Stimulated activated memory B cell treated with anti-CD40 and anti-IgM and Interleukin-4, amounts not matched to agents 10 μg/mL and 1 μg/mL and 100 μg/mL, for 72 hours (primary cell): ENCODE data around the gene TFF2.

Experiments used
- ATAC-seq: fragments of 150-1000 bp; cut with Tn5 transposase; 2 replicates; pipeline ENCODE4 v1.10.0; 2021
- H3K27ac Mint-ChIP-seq: one replicate; pipeline ENCODE4 v1.8.0; 2022; ENCODE audit warnings: mild to moderate bottlenecking, mixed read lengths
- H3K27me3 Mint-ChIP-seq: one replicate; pipeline ENCODE4 v1.8.0; 2022; ENCODE audit warnings: mixed read lengths
- H3K36me3 Mint-ChIP-seq: one replicate; pipeline ENCODE4 v1.8.0; 2022; ENCODE audit warnings: mixed read lengths
- H3K4me1 Mint-ChIP-seq: one replicate; pipeline ENCODE4 v1.8.0; 2022; ENCODE audit warnings: mixed read lengths
- H3K4me3 Mint-ChIP-seq: one replicate; pipeline ENCODE4 v1.8.0; 2022; ENCODE audit warnings: mild to moderate bottlenecking, moderate library complexity, mixed read lengths
- H3K9me3 Mint-ChIP-seq: one replicate; pipeline ENCODE4 v1.8.0; 2022; ENCODE audit warnings: mixed read lengths

TFF2 gene

DNA sequence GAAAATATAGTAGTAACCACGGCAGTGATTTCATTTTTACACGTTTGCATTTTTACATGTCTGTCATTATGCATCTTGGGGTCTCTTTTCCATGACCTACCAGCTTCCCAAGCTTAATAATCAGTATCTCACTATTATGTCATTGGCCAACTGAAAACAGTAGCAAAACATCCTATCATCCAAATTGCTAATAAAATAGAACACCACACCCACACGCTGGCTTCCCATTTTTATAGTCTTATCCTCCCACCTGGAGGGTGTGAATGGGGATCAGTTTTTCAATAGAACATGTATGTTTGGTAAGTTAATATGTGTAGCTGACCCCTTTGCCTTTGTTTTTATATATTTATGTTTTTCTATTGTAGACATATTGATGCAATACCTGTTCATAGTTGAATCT is 47.4 kb downstream of the TFF2 start:
- no peaks in the 10 kb centered on the region for H3K4me1 Mint-ChIP-seq
- H3K27ac Mint-ChIP-seq = no peak overlapping the region
- no peak for ATAC-seq
- H3K4me3 Mint-ChIP-seq = no peak overlapping the region
- no peaks in the 10 kb centered on the region for H3K36me3 Mint-ChIP-seq
- peaks cover 42% of the 10 kb centered on the region for H3K27me3 Mint-ChIP-seq
- H3K9me3 Mint-ChIP-seq = no peaks in the 10 kb centered on the region

DNA sequence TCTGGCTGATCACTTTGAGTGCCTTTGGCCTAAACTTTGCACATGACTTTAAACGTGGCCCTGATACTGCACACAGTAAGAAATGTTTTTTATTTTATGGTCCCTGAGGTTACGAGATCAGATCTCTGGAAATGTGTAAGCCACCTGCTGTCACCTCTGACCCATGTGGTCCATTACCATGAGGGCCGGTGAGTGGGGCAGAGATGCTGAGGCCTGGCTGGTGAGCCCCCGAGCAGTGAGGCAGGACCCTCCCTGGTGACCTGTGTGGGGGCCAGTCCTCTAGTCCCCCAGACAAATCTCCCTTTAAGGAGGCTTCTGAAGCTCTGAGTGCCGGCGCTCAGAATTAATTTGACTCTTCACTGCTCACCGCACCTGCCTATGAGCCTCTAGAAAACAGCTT is 48.0 kb downstream of the TFF2 start:
- no peak overlapping the region for H3K27ac Mint-ChIP-seq
- H3K9me3 Mint-ChIP-seq = no peaks in the 10 kb centered on the region
- H3K27me3 Mint-ChIP-seq = peaks cover 36% of the 10 kb centered on the region
- no peaks in the 10 kb centered on the region for H3K4me1 Mint-ChIP-seq
- no peak for ATAC-seq
- H3K36me3 Mint-ChIP-seq = no peaks in the 10 kb centered on the region
- no peak overlapping the region for H3K4me3 Mint-ChIP-seq

DNA sequence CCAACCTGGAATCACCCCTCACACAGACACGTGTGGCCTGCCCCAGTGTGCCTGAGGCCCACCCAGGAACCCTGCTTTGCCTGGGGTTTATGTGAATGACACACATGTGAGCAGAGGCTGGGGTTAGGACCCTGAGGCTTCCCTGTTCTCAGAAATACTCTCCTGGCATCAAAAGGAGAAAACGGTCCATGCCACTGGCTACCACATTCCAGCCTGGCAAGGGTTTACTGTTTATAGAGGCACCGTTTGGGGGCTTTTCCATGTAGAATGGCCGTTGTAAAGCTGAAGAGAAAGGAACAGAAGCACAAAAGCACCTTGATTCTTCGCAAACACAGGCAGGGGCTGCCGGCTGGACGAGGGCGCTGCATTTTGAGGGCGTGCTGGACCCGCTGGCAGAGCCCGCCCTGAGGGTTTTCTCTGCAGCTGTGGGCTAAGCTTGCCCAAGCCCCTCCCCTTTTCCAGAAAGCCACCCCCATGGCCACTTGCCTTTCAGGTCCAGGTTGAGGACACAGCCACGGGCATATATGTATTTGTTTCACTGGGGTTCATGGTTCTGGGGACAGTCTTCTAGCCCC is 48.6 kb downstream of the TFF2 start:
- Mint-ChIP-seq H3K9me3 (no peaks in the 10 kb centered on the region), H3K27me3 (peaks cover 30% of the 10 kb centered on the region), H3K4me1 (no peaks in the 10 kb centered on the region)

DNA sequence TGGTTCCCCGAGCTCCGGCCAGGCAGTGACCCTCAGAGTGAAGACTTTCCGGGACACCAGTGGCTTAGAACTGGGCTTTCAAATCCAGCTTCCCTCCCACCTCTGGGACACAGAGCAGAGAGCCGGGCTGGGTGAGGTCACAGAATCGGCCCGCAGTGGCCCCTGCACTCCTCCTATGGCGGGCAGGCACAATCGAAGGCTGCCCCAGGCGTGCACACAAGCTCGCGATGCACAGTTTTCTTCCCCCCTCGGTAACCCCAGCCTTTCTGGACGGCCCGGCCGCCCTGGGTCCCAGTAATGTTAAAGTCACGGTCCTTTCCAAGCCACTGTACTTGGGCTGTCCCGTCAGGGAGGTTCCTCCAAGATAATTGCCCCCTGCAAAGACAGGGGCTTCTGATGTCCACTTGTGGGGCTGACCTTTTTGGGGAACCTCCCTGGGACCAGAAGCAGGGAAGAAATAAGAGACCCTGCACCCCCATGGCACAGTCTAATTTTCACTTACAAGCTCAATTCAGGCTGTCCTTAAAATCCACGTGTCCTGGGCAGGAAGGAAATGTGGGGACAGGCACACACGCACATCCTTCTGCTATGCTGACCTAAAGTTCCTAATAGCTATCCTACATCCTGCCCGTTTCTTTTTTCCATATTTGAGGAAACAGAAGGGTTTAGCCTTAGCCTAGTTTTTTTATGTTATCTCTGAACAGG is 49.3 kb downstream of the TFF2 start:
- Mint-ChIP-seq H3K4me1 (no peaks in the 10 kb centered on the region), H3K36me3 (no peaks in the 10 kb centered on the region), H3K9me3 (no peaks in the 10 kb centered on the region), H3K27me3 (peaks cover 23% of the 10 kb centered on the region), H3K27ac (no peak overlapping the region), H3K4me3 (no peak overlapping the region)
- ATAC-seq = no peak

More for the DNA sequence above, 48.6 kb downstream of the TFF2 start:
- H3K27ac Mint-ChIP-seq = no peak overlapping the region
- no peak for ATAC-seq
- no peaks in the 10 kb centered on the region for H3K36me3 Mint-ChIP-seq
- H3K4me3 Mint-ChIP-seq = no peak overlapping the region

DNA sequence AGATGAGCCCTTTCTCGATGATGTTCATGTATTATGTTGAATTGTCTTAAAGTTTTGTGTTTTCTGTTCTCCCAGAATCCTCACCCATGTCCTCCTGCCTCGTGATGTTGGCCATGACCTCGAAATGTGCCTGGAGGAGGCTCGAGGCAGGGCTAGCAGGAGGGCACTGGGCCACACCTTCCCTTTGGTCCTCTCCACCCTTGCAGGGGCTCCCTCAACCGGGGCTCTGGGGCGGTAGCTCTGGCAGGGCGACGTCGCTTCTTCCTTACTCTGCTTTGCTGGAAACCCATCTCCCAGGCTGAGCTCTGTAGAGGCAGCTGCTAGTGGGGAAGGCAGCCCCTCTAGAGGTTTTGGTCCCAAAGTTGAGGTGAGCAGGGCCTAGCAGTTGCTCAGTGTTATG is 49.8 kb downstream of the TFF2 start:
- Mint-ChIP-seq H3K4me1 (no peaks in the 10 kb centered on the region), H3K36me3 (peaks cover 5% of the 10 kb centered on the region), H3K27ac (no peak overlapping the region), H3K4me3 (no peak overlapping the region), H3K27me3 (peaks cover 18% of the 10 kb centered on the region), H3K9me3 (no peaks in the 10 kb centered on the region)
- no peak for ATAC-seq

DNA sequence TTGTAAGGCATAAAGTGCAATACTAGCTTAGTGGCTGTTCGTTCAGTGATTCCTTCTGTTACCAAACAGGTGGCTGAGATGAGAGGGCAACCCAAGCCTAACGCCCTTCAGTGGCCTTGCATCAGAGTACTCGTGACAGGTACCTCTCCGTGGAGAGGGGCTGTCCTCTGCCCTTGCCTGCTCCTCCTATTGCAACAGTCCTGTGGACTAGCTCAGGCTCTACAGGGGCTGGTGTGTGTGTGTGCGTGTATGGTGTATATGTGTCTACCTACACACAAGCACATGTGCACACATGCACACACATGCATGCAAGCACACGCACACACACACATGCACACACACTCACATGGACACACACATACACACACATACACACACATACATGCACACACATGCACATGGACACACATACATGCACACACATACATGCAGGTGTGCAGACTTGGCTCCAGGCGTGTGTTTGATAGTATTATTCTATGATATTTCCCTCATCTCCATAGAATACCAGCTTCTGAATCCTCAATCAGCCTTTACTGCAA is 50.7 kb downstream of the TFF2 start:
- no peak for ATAC-seq
- no peak overlapping the region for H3K27ac Mint-ChIP-seq
- peaks cover 9% of the 10 kb centered on the region for H3K27me3 Mint-ChIP-seq
- no peaks in the 10 kb centered on the region for H3K9me3 Mint-ChIP-seq
- peaks cover 13% of the 10 kb centered on the region for H3K36me3 Mint-ChIP-seq
- H3K4me1 Mint-ChIP-seq = no peaks in the 10 kb centered on the region
- no peak overlapping the region for H3K4me3 Mint-ChIP-seq

DNA sequence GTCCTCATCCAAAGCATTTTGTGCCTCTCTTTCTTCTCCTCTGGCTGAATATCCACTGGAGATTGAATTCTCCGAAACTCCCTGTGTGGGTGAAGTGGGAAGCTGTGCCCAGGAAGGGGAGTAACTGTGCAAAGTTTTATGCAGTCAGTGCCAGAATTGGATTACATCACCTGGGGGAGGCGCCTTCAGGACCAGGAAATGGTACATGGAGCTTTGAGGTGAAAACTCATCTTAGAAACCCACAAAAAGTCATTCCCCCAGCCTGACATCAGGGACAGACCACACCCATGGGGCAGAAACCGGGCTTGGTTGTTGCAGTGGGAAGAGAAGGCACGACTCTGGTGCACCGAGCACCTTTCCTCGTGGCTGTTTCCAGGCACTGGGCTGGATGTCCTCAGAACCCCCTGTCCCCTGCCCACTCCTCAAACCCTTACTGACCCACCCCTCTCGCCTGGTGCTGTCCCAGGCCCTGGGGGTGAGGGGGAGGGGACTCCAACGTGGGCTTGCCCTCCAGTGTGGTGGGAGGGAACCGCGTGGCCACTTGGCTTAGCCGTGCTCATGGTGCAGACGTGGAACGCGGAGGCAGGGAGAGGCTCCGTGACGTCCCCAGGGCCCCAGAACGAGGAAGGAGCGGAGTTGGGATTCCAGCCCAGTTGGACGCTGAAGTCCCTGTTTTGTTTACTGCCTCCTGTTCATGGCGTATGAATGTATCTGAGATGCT is 51.3 kb downstream of the TFF2 start:
- Mint-ChIP-seq H3K27me3 (peaks cover 3% of the 10 kb centered on the region), H3K4me3 (no peak overlapping the region), H3K4me1 (no peaks in the 10 kb centered on the region), H3K27ac (no peak overlapping the region), H3K36me3 (peaks cover 14% of the 10 kb centered on the region), H3K9me3 (no peaks in the 10 kb centered on the region)
- ATAC-seq = no peak

DNA sequence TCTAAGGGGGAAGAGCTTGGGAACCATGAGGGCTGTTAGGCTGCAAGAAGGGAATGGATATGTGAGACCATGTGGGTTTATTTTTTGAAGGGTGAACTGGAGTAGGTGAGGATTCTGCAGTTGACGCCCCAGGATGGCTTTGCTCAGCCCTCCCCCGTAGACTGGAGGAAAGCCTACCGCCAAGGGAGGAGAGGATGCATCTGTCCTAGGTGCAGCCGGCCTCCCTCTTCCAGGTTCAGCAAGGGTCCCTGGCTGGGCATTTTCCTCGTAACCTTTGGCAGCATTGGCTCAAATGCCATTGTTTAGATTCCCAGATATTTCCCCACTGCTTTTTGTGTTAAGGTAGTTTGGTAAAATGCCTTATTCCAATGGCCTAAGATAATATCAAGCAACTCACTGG is 52.1 kb downstream of the TFF2 start:
- no peak overlapping the region for H3K4me3 Mint-ChIP-seq
- ATAC-seq = no peak
- no peak overlapping the region for H3K27ac Mint-ChIP-seq
- no peaks in the 10 kb centered on the region for H3K27me3 Mint-ChIP-seq
- H3K36me3 Mint-ChIP-seq = peaks cover 14% of the 10 kb centered on the region
- H3K4me1 Mint-ChIP-seq = no peaks in the 10 kb centered on the region
- H3K9me3 Mint-ChIP-seq = no peaks in the 10 kb centered on the region

DNA sequence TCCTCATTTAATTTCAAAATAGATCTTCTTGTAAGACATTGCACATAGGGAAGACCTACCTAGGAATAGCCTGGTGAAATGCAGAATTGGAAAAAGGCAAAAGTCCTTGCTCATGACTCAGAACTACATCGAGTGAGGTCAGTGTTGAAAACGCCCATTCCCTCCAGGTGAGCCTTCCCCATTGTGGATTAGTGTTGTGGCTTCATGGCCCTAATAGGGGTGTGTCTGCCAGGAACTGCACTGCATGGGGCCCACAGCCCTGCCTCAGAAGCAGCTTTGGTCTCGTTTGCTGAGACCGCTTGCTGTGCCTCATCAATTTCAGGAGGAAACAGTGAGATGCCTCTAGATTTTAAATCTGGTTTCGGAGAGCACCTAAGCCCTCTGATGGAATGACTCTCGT is 52.6 kb downstream of the TFF2 start:
- no peak for ATAC-seq
- H3K27me3 Mint-ChIP-seq = no peaks in the 10 kb centered on the region
- no peak overlapping the region for H3K4me3 Mint-ChIP-seq
- H3K27ac Mint-ChIP-seq = no peak overlapping the region
- no peaks in the 10 kb centered on the region for H3K4me1 Mint-ChIP-seq
- H3K36me3 Mint-ChIP-seq = peaks cover 14% of the 10 kb centered on the region
- H3K9me3 Mint-ChIP-seq = no peaks in the 10 kb centered on the region

DNA sequence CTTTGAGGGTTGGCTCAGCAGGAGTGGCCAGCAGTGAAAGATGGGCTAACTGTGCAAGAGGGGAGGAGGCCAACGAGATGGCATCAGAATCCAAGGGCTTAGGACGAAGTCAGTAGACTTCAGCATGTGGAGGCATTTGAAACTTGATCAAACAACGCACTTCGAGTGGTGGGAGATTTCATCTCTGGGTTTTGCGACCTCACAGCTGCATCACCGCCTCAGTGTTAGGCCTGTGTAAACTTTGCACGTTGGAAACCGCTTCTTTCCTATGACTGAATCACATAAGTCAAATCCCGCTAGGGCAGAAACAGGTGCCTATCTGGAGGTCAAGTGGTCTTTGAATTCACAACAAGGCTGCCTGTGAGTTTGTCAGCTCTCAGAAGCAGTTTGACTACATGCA is 53.4 kb downstream of the TFF2 start:
- no peak overlapping the region for H3K27ac Mint-ChIP-seq
- no peaks in the 10 kb centered on the region for H3K4me1 Mint-ChIP-seq
- no peak for ATAC-seq
- H3K9me3 Mint-ChIP-seq = no peaks in the 10 kb centered on the region
- H3K4me3 Mint-ChIP-seq = no peak overlapping the region
- no peaks in the 10 kb centered on the region for H3K27me3 Mint-ChIP-seq
- peaks cover 14% of the 10 kb centered on the region for H3K36me3 Mint-ChIP-seq

DNA sequence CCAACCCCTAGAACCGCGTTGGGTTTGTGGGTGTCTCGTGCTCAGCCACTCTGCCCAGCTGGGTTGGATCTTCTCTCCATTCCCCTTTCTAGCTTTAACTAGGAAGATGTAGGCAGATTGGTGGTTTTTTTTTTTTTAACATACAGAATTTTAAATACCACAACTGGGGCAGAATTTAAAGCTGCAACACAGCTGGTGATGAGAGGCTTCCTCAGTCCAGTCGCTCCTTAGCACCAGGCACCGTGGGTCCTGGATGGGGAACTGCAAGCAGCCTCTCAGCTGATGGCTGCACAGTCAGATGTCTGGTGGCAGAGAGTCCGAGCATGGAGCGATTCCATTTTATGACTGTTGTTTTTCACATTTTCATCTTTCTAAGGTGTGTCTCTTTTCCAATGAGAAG is 54.3 kb downstream of the TFF2 start:
- Mint-ChIP-seq H3K4me3 (no peak overlapping the region), H3K9me3 (no peaks in the 10 kb centered on the region), H3K36me3 (peaks cover 14% of the 10 kb centered on the region), H3K27me3 (no peaks in the 10 kb centered on the region), H3K4me1 (no peaks in the 10 kb centered on the region), H3K27ac (no peak overlapping the region)
- no peak for ATAC-seq
